Fibroblast of skin of left biceps (primary cell): ENCODE measurements around the gene COLQ.
"Not testable (repeated sequence)": the region's sequence is repeated elsewhere in the genome, so short reads cannot be mapped to it uniquely, and the experiment has no call there.

ENCODE experiments used
- DNase-seq, 2 experiments: peaks; one replicate each; pipeline ENCODE4 v3.0.0-alpha.2; 2013; ENCODE audit warnings: low read depth in 2 of 2

COLQ gene

DNA sequence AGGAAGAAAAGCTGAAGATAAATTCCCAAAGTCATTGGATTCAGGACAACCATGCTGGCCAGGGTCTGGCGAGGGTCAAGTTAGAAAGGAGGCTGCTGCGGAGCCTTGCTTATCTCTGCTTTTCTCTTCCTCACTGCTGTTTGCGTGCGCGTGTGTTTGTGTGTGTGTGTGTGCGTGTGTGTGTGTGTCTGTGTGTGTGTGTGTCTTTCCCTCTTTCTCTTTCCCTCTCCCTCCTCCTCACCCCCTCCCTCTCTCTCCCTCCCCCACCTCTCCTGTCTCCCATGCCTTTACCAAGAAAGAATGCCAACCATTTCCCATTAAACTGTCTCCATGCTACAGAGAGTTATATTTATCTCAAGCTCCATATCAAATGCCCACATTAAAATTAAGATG, at the start of gene COLQ:
Gene COLQ (minus strand): TSS at position 134 of the 393 bp plus-strand sequence. CDS start 81 bp downstream, at position 53.
- DNase-seq, result no peak

DNA sequence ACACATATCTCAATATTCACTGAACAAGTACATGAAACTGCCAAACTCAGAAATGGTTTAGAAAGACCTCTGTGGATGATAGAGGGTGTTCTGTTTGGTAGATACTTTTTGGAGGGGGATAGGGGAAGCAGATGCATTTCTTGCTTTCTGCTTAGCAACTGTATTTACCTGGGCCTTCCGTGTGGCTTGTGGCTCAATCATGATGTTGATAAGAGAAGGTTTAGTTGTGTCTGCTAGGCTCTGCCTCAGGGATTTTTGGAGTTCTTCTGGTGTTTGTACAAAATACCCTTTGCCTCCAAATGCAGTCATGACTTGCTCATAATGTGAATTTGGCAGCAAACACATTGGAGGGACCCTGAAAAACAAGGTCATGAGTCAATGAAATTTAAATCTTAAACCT, 41.7 kb upstream of the COLQ start:
- no peak for DNase-seq

DNA sequence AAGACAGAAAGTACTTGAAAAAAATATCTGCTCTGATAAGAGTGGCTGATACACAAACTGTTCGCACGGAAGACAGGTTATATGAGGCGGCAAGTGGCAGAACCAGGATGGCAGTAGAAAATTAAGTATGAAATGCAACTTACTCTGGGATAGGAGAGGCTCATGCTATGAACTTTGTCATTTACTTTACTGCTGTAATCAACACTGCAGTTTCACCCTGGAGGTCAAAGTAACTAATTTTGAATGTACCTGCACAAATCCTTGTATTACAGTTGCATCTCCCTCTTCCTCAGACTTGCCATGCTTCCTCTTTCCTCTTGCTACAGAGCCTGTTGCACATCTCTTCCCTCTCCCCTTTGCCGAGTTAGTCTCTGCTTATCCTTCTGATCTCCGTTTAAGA, 41.1 kb upstream of the COLQ start:
- no peak for DNase-seq

DNA sequence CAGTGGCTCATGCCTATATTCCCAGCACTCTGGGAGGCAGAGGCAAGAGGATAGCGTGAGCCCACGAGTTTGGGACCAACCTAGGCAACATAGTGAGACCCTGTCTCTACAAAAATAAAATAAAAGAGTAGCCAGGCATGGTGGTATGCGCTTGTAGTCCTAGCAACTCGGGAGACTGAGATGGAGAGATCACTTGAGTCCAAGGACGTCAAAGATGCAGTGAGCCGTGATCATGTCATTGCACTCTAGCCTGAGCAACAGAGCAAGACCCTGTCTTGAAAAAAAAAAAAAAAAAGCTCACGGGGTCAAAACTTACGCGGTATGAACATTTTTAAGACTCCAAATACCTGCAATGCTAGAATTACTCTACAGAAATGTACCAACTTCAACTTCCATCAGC, 37.1 kb upstream of the COLQ start:
- no peak for DNase-seq

DNA sequence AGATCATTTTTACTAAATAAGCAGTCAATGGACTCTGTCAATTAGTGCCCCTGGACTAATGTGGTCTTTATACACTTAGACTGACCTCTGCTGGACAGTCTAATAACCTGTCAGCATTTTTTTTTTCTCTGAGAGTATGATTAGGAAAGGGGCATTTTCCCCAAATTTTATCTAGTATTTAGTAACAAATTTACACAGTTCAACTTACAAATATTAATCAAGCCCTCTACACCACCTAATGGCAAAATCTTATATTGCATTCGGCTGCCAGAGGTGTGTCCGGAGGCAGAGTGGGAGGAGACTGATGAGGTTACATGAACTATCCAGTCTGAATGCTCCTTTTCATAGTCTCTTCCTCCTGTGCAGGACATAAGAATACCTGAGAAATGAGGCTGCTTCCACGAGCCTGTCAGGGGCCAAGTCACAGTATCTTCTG, 36.0 kb upstream of the COLQ start:
- DNase-seq, result peak; percentile 29 to 41

DNA sequence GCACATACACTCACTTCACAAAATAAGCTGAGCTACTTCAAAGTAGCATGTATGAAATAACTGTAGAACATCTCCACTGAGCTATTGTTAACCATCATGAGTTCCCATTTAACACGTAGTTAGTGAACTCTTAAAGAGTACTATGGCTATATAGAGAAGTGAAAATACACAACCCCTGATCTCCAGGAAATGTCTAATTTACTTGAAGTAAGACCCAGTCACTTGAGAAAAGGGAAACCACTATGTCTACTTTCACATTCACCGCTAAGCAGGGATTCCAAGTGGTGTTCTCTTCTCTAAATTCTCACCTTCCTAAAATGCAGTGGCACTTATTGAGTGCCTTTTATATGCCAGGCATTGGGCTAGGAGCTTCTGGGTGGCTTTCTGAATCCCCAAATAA, 35.0 kb upstream of the COLQ start:
- no peak for DNase-seq

DNA sequence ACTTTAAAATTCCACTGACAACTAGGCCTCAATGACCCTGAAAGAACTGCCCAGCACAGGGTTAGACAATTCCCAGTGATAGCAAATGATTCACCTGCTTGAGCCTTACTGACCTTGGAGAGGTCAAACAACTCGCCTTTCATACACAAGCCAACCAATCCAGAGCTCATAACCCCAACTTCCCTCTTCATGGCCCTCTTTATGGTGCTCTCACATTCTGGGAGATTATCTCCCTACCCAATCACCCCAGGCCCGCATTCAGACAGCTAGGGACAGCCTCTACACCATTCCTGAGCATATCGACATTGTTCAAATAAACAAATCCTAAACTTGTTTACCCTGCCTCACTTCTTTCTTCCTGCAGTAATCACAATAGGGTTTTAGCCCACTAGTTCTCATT, 32.2 kb upstream of the COLQ start:
- no peak for DNase-seq

DNA sequence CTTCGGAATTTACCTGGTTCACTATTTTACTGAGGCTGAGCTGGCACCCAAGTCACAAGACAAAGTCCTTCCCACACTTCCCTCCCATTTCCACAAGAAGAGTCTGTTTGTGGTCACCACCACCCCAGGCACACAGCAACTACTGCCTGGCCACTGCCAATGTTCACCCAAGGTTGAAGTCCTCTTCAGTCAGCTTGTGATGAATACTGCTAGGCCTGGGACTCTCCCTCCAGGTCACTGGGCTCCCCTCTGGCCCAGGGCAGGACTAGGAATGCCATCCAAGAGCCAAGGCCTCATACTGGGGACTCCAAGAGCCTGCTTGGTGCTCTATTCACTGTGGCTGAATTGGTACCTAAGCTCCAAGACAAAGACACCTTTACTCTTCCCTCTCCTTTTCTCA, 30.4 kb upstream of the COLQ start:
- no peak for DNase-seq

DNA sequence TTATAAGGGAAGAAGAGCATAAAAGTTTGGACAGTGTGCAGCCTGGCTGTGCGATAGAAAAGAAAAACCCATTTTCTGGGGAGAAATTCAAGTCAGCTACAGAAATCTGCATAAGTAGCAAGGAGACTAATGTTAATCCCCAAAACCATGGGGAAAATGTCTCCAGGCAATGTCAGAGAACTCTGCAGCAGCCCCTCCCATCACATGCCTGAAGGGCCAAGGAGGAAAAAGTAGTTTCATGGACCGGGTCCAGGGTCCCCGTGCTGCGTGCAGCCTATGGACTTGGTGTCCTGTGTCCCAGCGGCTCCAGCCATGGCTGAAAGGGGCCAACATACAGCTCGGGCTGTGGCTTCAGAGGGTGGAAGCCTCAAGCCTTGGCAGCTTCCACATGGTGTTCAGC, 28.3 kb upstream of the COLQ start:
- DNase-seq, result no peak

DNA sequence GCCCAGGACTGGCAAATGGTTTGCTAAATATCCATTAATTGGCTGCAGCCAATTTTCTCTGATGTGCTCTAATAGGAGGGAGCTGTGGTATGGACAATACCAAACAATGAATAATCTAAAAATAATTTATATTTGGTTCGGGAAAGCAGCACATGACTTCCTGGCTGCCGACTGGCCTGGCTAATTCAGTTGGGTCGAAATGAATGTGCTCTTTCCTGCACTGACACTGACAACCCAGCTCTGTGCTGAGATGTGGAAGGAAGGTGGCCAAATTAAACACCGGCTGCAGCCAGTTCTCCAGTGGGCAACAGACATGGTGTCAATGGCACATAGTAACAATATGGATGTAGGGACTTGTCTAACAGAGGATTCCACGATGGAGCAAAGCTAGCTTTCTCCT, 21.1 kb upstream of the COLQ start:
- no peak for DNase-seq

DNA sequence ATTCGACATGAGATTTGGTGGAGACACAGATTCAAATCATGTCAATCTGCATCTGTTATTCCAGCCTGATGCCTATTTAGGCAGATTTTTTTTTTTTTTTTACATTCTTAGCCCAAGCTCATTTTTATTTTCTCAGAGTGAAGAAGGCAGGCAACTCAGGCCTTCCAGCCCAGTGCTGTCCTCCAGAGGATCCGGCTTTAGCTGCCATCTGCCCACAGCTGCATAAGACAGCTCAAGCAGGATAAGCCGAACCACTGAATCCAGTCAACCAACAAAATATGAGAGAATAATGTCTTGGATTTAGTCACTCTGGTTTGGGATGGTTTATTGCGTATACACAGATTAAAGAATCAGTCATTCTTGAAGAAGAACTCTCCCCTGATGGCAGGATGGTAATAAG, 19.9 kb upstream of the COLQ start:
- DNase-seq, result no peak

DNA sequence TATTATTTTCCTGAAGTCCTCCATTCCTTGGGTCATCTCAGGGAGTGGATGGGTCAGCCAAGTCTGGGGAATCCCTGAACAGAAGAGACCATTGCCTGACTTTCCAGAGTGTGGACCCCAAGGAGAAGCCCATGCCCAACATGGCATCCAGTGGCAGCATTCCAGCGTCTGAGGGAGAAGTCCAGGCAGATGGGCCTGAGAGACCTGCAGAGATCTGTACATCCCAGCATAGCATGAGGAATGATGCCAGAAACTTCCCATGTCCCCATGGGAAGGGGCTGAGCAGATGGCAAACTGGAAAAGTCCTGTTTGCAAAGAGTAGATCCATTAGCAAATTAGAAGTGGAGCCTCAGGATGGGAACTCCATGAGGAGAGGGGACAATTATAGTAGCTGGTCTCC, 17.6 kb upstream of the COLQ start:
- no peak for DNase-seq

DNA sequence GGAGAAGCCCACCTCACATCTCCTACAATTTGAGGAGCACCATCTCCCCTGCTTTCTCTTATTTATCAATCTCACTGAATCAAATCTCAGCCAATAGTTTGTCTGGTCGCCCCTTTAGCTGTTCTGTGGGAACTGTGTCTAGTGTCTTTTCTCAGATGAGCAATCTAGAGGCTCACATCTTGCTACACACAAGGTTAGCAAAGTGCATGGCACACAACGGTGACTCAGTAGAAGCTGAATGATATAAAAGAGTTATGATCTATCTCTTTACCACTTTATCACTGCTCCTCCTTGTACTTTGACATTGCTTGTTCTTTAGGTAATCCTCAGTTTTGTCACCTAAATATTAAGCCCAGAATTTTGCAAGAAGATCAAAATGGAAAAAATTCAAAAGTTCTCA, 16.8 kb upstream of the COLQ start:
- DNase-seq, result no peak

DNA sequence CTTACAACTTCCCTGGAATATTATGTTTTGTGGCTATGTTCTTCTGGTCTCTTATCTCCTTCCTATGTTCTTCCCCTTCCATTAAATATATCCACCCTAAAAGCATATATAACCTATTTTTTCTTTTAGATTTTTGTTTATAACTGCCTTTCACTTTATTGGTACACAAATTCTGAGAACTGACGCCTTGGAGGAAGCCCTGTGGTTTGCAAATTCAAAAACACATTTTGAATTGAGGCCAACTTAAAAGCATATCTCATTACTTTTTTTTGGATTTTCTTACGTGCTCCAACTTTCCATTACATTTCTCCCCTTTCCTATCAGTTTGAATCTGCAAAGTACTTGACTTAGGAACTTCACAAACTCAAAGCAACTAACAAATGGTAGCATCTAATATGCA, 15.3 kb upstream of the COLQ start:
- DNase-seq, result no peak

DNA sequence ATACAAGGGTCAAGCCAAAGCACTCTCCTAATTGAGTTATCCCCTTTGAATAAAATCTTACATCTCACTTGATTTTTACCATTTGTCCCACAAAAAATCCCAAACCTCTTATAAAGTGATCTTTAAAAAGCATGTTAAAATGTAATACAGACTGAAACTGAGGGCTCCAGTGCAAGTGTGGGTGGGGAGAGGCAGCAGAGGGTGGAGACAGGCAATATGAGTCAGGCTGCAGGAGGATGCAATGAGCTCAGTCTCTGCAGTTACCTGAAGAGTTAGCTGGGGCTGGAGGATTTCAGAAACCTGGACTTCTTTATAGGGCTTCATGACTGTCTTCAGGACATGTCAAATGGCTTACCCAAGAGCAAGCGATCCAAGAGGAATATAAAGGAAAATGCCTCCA, 14.2 kb upstream of the COLQ start:
- DNase-seq, result no peak

DNA sequence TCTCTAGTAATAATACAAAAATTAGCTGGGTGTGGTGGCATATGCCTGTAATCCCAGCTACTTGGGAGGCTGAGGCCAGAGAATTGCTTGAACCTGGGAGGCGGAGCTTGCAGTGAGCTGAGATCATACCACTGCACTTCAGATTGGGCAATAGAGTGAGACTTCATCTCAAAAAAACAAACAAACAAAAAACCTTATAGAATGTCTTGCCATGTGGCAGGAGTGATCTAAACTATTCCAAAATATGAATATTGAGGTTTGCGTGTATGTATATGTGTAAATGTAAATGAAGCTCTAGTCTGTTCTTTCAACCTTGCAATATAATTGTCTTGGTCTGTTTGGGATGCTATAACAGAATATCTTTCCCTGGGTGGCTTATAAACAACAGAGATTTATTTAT, 11.1 kb upstream of the COLQ start:
- not testable (repeated sequence) for DNase-seq

DNA sequence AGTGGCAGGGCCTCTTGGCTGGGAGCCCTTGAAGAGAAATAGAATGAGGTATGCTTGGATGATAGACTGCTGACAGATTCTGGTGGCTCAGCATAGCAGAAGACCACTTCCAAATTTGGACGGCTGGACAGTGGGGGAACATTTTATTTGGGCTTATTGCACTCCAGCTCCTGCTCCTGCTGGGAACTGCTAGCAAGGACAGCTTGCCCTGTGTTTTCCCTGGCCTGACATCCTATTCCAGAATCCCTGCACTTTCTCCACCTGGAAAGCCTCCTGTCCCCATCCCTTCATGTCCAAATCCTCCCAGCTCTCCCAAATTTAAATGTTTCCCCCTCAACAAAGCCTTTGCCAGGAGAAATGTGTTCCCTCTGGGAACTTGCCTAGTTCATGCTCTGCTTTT, 9.8 kb upstream of the COLQ start:
- no peak for DNase-seq

DNA sequence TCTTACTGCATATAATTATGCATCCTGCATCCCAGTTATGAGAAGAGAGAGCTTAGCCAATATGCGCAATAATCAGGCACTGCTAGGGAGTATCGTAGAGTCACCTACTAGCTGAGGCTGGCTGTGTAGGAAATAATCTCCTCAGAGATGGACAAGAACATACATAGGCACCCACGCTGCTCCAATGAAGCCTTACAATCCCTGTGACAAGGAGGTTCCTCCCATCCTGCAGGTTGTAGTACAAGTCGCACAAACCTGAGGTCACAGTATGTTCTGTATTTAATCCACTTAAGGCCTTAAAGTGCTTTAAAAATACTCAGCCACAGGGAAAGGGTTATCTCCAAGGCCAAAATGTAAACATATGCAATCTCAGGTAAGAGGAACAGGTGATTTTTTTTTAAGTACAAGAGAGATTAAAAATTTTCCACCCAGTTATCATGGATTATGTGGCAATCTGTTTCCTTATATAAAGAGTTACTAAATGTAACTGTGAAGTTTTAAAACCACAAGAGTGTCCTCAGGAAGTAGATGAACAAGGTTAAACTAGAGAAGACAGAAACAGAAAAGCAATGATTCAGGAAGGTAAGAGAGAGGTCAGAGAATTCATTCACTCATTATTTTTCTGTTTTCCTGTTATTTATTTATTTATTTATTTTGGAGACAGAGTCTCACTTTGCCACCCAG, 7.5 kb upstream of the COLQ start:
- DNase-seq, result no peak

DNA sequence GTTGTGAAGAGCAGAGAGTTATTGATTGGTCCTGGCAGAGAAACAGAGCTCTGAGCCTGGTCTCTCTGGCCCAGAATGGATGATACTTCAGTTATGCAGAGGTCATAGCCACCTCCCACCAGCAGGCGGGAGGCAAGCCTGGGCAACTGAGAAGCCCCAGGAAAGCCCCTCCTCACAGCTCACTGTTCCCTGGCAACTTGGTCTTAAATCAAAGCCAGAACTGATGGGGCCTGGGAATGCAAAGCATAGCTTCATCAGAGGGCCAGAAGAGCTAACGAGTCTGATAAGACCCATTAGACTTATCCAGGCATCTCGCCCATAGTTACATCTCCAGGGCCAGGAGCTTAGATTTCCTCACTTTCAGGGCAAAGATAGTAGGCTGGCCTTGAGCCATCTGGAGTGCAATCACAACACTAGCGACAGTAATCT, 5.5 kb upstream of the COLQ start:
- no peak for DNase-seq

DNA sequence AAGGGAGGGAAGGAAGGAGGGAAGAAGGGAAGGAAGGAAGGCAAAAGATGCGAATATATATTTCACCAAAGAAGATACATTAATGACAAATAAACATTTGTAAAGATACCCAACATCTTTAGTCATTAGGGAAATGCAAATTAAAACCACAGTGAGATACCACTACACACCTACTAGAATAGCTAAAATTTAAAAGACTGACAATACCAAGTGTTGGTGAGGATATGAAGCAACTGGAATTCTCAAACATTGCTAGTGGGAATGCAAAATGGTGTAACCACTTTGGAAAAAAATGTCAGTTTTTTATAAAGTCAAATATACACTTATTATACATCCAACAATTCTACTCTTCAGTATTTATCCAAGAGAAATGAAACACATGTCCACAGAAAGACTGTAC, 4.3 kb upstream of the COLQ start:
- no peak for DNase-seq

DNA sequence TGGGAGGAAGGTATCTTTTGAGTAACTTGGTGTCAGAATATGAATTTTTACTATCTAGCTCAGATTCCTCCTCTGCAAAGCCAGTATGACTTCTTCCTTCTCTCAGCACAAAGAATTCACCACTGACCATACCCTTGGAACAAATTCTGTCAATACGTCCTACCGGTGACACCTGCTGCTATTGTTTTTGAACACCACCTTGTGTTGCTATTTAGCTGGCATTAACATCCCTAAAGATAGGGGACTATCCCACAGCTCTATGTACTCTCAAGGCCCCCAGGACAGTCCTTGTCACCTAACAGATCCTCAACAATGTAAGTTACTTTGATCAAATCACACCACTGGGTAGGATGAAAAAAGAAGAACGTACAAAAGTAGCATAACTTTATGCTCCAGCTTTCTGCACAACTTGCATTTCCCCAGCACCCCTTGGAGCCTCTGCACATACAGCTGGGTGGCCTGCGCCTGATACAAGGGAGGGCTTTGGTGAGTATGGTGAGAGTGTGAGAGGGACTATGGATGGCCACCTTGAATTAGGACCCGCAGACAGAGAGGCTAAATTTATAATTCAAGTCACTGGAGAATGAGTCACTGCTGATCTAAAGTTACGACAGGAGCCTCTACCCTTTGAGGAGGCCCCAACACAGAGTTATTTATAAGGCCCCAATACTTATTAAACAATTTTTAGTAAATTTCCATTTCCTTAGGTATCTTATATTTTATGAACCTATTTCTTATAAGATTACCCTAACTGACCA, 2.3 kb upstream of the COLQ start:
- DNase-seq, result no peak

DNA sequence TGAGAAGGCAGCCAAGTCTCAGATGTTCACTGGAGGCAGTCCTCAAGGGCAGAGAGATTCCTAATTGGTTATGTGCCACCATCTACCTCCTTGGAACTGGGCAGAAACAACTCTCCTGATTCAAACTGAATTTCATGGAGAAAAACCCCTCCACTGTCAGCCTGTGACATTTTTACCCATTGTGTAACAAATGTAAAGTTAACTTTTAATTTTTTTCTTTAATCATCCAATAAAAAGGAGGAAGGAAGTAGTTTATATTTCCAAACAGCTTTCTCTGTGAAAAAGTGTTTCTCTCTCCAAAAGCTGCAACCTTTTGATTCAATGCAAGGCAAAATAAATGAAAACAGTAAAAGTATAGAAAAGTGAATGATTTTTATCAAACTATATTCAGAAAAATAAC, 510 bp upstream of the COLQ start:
- no peak for DNase-seq

DNA sequence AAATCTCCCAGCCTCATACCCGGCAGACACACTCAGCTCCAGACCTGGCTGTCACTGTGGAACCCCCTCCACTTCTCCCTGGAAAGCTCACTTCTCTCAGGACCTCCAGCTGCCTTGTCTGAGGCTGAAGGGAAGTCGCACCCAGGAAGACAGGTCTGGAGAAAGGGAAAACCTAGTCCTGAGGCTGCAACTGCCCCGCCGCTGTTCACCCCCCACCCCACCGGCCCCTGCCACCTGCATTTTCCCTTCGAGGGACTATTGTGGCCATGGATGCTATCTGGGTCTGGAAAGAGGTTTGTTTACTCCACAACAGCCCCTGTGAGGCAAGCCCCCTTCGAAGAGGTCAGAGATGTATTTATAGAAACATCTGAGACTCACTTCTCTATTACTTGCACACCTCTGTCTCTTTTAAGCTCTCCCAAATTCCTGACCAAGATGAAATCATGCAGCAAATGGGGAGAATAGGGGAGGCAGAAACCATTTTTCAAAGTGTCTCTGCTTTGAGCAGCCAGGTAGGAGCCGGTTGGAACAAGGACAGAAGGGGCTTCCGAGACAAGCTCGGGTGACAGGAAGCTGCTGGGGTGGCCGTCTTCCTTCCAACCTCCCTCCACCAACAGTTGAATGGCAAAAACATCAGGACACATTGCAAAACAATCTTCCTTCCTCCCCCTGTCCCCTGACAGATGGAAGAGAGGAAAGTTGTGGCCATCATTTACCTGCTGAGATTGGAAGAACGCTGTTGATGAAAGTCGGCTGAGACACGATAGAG, 518 bp downstream of the COLQ start:
- DNase-seq, result no peak
